ENCODE results near the gene SELENOO.

DNA sequence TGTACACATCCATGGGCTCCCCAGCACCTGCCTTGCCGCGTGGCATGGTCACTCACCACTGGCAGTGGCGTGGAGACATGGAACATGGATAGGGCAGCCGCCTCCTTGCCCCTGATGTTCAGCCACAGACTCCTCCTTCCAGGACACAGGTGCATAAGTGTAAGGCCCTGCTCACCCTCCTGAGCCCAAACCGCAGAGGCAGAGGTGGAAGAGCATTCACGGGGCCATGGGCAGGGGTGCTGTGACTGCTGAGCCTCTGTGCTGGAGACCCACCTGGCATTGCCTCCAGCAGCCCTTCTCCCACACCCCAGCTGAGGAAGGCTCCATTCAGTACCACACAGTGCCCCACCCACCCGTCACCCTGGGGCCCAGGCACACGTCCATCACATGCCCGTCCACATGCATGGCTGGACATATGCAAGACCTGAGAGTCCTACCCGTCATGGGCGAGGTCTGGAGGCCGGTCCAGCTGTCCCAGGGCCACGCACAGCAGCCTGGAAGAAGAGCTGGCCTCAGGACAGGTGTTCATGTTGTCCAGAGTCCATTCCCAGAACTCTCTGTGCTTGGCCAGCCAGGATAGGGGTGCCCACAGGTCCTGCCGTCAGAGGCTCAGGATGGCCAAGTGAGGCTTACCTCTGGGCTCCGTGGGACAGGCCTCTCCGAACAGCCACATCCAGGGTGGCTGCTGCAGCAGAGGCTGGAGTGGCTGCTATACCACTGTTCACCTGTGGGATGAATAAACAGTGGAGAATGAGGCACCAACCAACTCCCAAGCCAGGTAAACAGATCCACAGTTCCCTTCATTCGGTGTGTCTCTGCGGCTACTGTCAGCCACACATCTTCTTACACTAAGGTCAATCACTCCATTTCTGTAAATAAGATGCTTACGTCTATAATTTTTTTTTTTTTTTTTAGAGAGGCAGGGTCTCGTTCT is 45.7 kb downstream of the SELENOO start:
- TF ChIP-seq, protein P1, sequence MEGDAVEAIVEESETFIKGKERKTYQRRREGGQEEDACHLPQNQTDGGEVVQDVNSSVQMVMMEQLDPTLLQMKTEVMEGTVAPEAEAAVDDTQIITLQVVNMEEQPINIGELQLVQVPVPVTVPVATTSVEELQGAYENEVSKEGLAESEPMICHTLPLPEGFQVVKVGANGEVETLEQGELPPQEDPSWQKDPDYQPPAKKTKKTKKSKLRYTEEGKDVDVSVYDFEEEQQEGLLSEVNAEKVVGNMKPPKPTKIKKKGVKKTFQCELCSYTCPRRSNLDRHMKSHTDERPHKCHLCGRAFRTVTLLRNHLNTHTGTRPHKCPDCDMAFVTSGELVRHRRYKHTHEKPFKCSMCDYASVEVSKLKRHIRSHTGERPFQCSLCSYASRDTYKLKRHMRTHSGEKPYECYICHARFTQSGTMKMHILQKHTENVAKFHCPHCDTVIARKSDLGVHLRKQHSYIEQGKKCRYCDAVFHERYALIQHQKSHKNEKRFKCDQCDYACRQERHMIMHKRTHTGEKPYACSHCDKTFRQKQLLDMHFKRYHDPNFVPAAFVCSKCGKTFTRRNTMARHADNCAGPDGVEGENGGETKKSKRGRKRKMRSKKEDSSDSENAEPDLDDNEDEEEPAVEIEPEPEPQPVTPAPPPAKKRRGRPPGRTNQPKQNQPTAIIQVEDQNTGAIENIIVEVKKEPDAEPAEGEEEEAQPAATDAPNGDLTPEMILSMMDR (IDR thresholded peaks at IDR 0.05 in 2 of 3, conservative IDR thresholded peaks at IDR 0.05 in 1 of 3; ENCODE audit: borderline replicate concordance in 1 of 3, insufficient read depth in 1 of 3, low read depth in 2 of 3, low read length in 2 of 3), result peak in 1 of 3 experiments; percentile 38; a peak in 2 of 6 replicates
- no peak for TF ChIP-seq EZH2phosphoT487 (IDR thresholded peaks at IDR 0.05; ENCODE audit: borderline replicate concordance)
- no peak for TF ChIP-seq SRF (IDR thresholded peaks at IDR 0.05; ENCODE audit: low read depth)
- TF ChIP-seq, protein P2, sequence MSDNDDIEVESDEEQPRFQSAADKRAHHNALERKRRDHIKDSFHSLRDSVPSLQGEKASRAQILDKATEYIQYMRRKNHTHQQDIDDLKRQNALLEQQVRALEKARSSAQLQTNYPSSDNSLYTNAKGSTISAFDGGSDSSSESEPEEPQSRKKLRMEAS (IDR thresholded peaks at IDR 0.05), result no peak
- no peak for TF ChIP-seq TCF7L2 (IDR thresholded peaks at IDR 0.05; ENCODE audit: borderline replicate concordance, extremely low read depth, insufficient read depth, insufficient read length)
- TF ChIP-seq ZFX (IDR thresholded peaks at IDR 0.05), result no peak
- no peak for TF ChIP-seq CEBPB (IDR thresholded peaks at IDR 0.05; ENCODE audit: low read depth)
- TF ChIP-seq SIN3A (IDR thresholded peaks at IDR 0.05; ENCODE audit: low read depth), result no peak
- no peak for TF ChIP-seq YY1 (IDR thresholded peaks at IDR 0.05; ENCODE audit: extremely low read depth, insufficient replicate concordance, low read depth, low read length)

Data from HCT116 (cell line).